Measurements from ENCODE around the gene PCBD2.

Gene PCBD2

DNA sequence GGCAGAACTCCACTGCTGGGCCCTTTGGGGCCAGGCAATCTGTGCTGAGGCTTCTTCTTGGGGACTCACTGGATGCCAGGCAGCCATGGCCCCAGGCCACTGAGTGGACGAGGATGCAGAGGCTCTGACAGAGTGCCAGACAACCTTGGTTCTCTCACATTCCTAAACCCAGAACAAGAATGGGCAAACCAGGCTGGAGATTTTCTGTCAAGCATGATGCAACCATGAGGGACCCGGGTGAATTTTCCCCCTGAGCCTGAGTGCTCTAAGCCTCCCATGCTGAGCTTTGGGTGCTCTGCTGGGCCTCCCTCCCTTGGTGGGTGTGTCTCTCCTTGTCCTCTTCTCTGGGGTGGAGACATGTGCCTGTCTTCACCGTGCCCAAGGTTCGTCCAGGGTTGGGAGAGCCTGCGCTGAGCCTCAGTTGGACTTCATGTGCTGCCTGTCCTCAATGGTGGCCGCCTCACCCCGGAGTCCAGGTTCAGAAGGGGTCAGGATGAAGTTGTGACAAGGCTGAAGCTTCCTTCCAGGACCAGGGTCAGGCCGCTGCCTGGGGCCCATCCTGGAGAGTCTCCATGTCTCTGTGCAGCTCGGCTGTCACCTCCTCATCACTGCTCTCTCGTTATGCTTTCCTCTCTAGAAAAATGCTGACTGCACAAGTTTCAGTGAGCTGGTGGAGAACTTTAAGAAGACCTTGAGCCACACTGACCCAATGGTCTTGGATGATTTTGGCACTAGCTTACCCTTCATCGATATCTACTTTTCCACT is 105.0 kb downstream of the PCBD2 start:
- H3K27ac ChIP-seq, result no peak overlapping the region
- TF ChIP-seq, protein P1, sequence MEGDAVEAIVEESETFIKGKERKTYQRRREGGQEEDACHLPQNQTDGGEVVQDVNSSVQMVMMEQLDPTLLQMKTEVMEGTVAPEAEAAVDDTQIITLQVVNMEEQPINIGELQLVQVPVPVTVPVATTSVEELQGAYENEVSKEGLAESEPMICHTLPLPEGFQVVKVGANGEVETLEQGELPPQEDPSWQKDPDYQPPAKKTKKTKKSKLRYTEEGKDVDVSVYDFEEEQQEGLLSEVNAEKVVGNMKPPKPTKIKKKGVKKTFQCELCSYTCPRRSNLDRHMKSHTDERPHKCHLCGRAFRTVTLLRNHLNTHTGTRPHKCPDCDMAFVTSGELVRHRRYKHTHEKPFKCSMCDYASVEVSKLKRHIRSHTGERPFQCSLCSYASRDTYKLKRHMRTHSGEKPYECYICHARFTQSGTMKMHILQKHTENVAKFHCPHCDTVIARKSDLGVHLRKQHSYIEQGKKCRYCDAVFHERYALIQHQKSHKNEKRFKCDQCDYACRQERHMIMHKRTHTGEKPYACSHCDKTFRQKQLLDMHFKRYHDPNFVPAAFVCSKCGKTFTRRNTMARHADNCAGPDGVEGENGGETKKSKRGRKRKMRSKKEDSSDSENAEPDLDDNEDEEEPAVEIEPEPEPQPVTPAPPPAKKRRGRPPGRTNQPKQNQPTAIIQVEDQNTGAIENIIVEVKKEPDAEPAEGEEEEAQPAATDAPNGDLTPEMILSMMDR (conservative IDR thresholded peaks at IDR 0.05), result no peak
- TF ChIP-seq ZFX (IDR thresholded peaks at IDR 0.05), result no peak

DNA sequence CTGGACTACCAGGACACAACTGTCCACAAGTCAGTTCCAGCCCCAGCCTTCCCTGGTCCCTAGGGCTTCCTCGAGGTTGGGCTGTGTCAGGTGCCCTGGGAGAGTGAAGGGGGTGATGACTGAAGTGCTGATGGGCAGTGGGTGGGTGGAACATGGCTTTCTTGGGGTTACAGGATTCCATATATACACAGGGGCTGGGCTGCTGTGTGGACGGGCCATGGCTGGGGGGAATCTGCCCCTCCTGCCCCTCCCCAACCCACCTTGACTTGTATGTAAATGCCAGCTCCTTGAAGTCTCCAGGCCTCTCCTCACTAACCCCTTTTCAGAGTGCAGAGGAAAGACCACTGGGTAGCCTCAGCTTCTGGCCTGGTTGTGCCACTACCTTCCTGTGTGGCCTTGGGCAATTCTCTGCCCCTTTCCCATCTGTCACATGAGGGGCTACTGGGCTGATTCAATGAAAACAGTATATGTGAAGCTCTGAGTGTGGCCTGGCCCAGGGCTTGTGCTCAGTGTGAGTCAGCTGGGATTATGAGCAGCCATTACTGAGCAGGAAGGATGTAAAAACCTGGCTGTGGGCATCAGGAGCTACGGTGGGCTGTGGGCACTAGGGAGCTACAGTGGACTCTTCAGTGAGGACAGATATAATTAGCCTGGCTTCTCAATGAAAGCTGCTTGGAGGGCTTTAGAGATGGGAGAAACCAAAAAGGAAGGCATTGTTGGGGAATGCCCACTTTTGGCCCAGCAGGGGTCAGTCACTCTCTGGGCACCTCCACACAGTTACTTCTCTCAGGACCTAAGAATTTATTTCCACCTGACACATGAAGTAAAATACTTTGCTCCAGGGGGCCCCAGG is 105.8 kb downstream of the PCBD2 start:
- TF ChIP-seq, protein P1 (conservative IDR thresholded peaks at IDR 0.05), result no peak
- TF ChIP-seq ZFX (IDR thresholded peaks at IDR 0.05), result no peak
- H3K27ac ChIP-seq, result no peak overlapping the region

DNA sequence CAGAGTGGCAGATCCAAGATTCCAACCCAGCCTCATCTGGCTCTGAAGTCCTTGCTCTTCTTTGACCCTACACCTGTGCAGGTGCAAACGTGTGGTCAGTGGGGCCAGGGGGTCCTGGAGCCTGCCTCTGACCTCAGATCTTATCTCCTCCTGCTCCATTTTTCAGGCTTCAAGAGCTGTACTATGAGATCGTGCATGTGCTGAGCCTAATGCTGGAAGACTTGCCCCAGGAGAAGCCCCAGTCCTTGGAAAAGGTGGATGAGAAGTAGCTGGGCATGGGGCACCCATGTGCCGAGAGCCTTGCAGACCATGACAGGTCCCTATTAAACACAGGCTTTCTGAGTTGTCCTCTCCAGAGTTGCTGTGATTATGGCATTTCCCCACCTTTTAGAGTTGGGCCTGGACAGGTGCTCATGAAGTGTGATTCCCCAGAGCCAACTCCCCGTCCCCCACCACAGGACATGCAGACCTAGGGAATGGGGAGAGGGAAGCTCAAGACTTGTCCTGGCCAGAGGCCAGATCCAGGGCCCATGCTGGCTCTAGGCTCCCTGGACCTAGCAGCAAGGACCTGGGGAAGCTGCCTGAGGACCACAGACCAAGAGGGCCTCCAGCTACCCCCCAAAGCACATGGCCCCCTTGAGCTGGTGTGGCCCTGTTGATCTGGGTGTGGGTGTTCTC is 106.6 kb downstream of the PCBD2 start:
- no peak overlapping the region for H3K27ac ChIP-seq
- TF ChIP-seq, protein P1 (conservative IDR thresholded peaks at IDR 0.05), result no peak
- TF ChIP-seq ZFX (IDR thresholded peaks at IDR 0.05), result no peak

DNA sequence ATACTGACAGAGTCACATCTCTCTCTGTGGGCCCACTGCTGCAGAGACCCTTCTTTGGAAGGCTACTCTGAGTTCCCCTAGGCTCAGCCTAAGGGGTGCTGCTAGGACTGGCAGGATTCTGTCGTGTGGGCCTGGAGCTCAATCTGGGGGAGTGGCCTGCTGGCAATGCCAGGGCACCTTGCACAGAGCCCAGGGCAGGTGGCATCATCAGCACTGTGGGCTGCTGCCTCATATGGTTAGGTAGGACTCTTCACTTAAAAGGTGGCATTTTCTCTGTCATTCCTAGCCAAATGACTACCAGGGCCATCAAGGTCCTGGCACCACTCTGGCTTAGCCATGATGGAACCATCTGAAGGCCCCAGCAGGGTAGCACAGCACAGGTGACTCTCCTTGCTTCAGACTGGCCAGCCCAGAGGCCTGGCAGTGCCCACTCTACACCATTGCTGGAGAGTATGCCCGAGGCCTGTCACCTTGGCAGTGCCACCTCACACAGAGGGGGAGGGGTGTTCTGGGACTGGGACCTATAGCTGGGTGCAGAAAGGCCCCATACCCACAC is 107.2 kb downstream of the PCBD2 start:
- TF ChIP-seq ZFX (IDR thresholded peaks at IDR 0.05), result no peak
- TF ChIP-seq, protein P1 (conservative IDR thresholded peaks at IDR 0.05), result no peak
- H3K27ac ChIP-seq, result no peak overlapping the region
